SK-N-SH (cell line): ENCODE data around the gene RLBP1. TPM values are rescaled to one million over a fixed set of nuclear protein-coding genes. Genes with fewer than 3 reads are reported as not detected.
"Not testable (repeated sequence)": the region's sequence is repeated elsewhere in the genome, so short reads cannot be mapped to it uniquely, and the experiment has no call there.

ENCODE experiments used
- CTCF ChIA-PET: fragments of 300-600, 350-600 bp; formaldehyde crosslinking; extraction: SDS; loops from one replicate; lab custom pipeline; 2021; lab: Yijun Ruan, JAX
- POLR2A ChIA-PET: fragments of 350-600 bp; sonication (Branson Sonifier 250); formaldehyde crosslinking; extraction: SDS; loops from one replicate; lab custom pipeline; 2020; ENCODE audit warnings: antibody characterized with exemption, inconsistent platforms; lab: Yijun Ruan, JAX
- DNase-seq: peaks from one replicate; pipeline ENCODE4 v3.0.0; 2012
- H2AFZ ChIP-seq: fragments of 200-600 bp; sonication (generic); 2 replicates; pipeline ENCODE4 v1.8.1; 2016; ENCODE audit warnings: antibody characterized with exemption, mild to moderate bottlenecking, low read depth
- H3F3A ChIP-seq: fragments of 200-600 bp; sonication (generic); replicated peaks from 2 replicates; pipeline ENCODE3; 2016; ENCODE audit warnings: antibody characterized with exemption, mild to moderate bottlenecking; ENCODE audit not compliant: insufficient read depth
- H3K27ac ChIP-seq, 2 experiments: fragments of 200-500 bp in 1 of 2; fragments of 200-600 bp in 1 of 2; sonication (Bioruptor generic) in 1 of 2; sonication (generic), shearing (Covaris generic) in 1 of 2; 2 replicates each; pipeline versions ENCODE4 v1.5.1 to v1.6.1; 2014 to 2016; ENCODE audit warnings: low read depth in 2 of 2, inconsistent platforms in 1 of 2, low read length in 1 of 2, mild to moderate bottlenecking in 1 of 2, mixed read lengths in 1 of 2
- H3K27me3 ChIP-seq: fragments of 200-600 bp; sonication (generic), shearing (Covaris generic); 2 replicates; pipeline ENCODE4 v1.6.1; 2016; ENCODE audit warnings: mixed run types; ENCODE audit not compliant: insufficient read depth
- H3K36me3 ChIP-seq, 2 experiments: fragments of 200-500 bp in 1 of 2; fragments of 200-600 bp in 1 of 2; sonication (Bioruptor generic) in 1 of 2; sonication (generic) in 1 of 2; replicated peaks in 1 of 2; 2 replicates each; pipeline versions ENCODE3 to v1.5.1; 2014 to 2016; ENCODE audit warnings: low read length in 1 of 2, mild to moderate bottlenecking in 1 of 2; ENCODE audit not compliant: insufficient read depth in 2 of 2, control insufficient read depth in 1 of 2
- H3K4me1 ChIP-seq, 2 experiments: fragments of 200-500 bp in 1 of 2; fragments of 200-600 bp in 1 of 2; sonication (Bioruptor generic) in 1 of 2; sonication (generic), shearing (Covaris generic) in 1 of 2; 2 replicates each; pipeline versions ENCODE4 v1.5.1 to v1.6.1; 2014 to 2016; ENCODE audit warnings: low read depth in 1 of 2, low read length in 1 of 2, mixed run types in 1 of 2; ENCODE audit not compliant: insufficient read depth in 2 of 2, control insufficient read depth in 1 of 2
- H3K4me2 ChIP-seq: fragments of 200-600 bp; sonication (generic), shearing (Covaris generic); 2 replicates; pipeline ENCODE4 v1.6.1; 2017; ENCODE audit warnings: mixed run types
- H3K4me3 ChIP-seq, 2 experiments: fragments of 200-500 bp in 1 of 2; fragments of 200-600 bp in 1 of 2; sonication (Bioruptor generic) in 1 of 2; sonication (generic), shearing (Covaris generic) in 1 of 2; 2 replicates each; pipeline versions ENCODE4 v1.5.1 to v1.8.1; 2014 to 2016; ENCODE audit warnings: low read depth in 2 of 2, inconsistent platforms in 1 of 2, low read length in 1 of 2, mild to moderate bottlenecking in 1 of 2, mixed read lengths in 1 of 2, moderate library complexity in 1 of 2
- H3K79me2 ChIP-seq: fragments of 200-600 bp; sonication (generic); 2 replicates; pipeline ENCODE4 v1.8.1; 2017; ENCODE audit warnings: mild to moderate bottlenecking; ENCODE audit not compliant: insufficient read depth
- H3K9ac ChIP-seq: fragments of 200-600 bp; sonication (generic); 2 replicates; pipeline ENCODE4 v1.6.1; 2017; ENCODE audit warnings: mixed run types
- H3K9me2 ChIP-seq: fragments of 200-600 bp; sonication (generic); 2 replicates; pipeline ENCODE4 v1.6.1; 2017; ENCODE audit warnings: mixed run types
- H3K9me3 ChIP-seq: fragments of 200-600 bp; sonication (generic); 2 replicates; pipeline ENCODE4 v1.6.1; 2017; ENCODE audit warnings: mixed run types, mild to moderate bottlenecking, moderate library complexity
- H4K20me1 ChIP-seq: fragments of 200-600 bp; sonication (generic); 2 replicates; pipeline ENCODE4 v1.6.1; 2017; ENCODE audit warnings: mild to moderate bottlenecking, mixed run types; ENCODE audit not compliant: insufficient read depth
- EP300 ChIP-seq, 2 experiments: IDR thresholded peaks; 2 replicates each; pipeline versions ENCODE4 v1.4.0 to v1.6.1; 2012; ENCODE audit warnings: borderline replicate concordance in 1 of 2, low read depth in 1 of 2, low read length in 1 of 2
- FOXJ3 ChIP-seq: sonication (generic); formaldehyde crosslinking; IDR thresholded peaks from 2 replicates; pipeline ENCODE4 v1.5.1; 2020; ENCODE audit warnings: mild to moderate bottlenecking, missing genetic modification reagents
- FOXM1 ChIP-seq: IDR thresholded peaks from 2 replicates; pipeline ENCODE4 v1.4.0; 2012; ENCODE audit warnings: low read depth, mild to moderate bottlenecking
- GABPA ChIP-seq: IDR thresholded peaks from 2 replicates; pipeline ENCODE4 v1.4.0; 2012; ENCODE audit warnings: low read depth, mild to moderate bottlenecking
- GATA2 ChIP-seq: sonication (generic); formaldehyde crosslinking; IDR thresholded peaks from 2 replicates; pipeline ENCODE4 v1.5.0; 2020; ENCODE audit warnings: mild to moderate bottlenecking, missing genetic modification reagents
- JUND ChIP-seq: IDR thresholded peaks from 2 replicates; pipeline ENCODE4 v1.4.0; 2012
- MEF2A ChIP-seq: IDR thresholded peaks from 2 replicates; pipeline ENCODE4 v1.4.0; 2012; ENCODE audit warnings: low read depth, borderline replicate concordance
- NFIC ChIP-seq: IDR thresholded peaks from 2 replicates; pipeline ENCODE4 v1.4.0; 2012; ENCODE audit warnings: borderline replicate concordance
- POLR2AphosphoS5 ChIP-seq: IDR thresholded peaks from 2 replicates; pipeline ENCODE4 v1.6.1; 2012; ENCODE audit warnings: low read depth, low read length
- RFX5 ChIP-seq: IDR thresholded peaks from 2 replicates; pipeline ENCODE4 v1.6.1; 2012; ENCODE audit warnings: mild to moderate bottlenecking, improper control_type of control experiment, low read length
- RXRA ChIP-seq: IDR thresholded peaks from 2 replicates; pipeline ENCODE4 v1.4.0; 2012; ENCODE audit warnings: low read depth, mild to moderate bottlenecking, borderline replicate concordance
- SIN3A ChIP-seq: IDR thresholded peaks from 2 replicates; pipeline ENCODE4 v1.6.1; 2012; ENCODE audit warnings: low read depth, mild to moderate bottlenecking, low read length, moderate library complexity, borderline replicate concordance
- TEAD4 ChIP-seq: IDR thresholded peaks from 2 replicates; pipeline ENCODE4 v1.4.0; 2012; ENCODE audit warnings: mild to moderate bottlenecking, borderline replicate concordance; ENCODE audit not compliant: insufficient read depth
- YY1 ChIP-seq: IDR thresholded peaks from 2 replicates; pipeline ENCODE4 v1.4.0; 2012; ENCODE audit warnings: low read depth, mild to moderate bottlenecking
- WGBS: methylation state at CpG from one replicate; pipeline ENCODE4 v1.1.6; 2017; ENCODE audit warnings: low lambda C conversion rate; 5-methylcytosine and 5-hydroxymethylcytosine counted together
- polyA plus RNA-seq, 3 experiments: library from polyadenylated mRNA; depleted of rRNA; stranded (reverse); fragments of >200 nt; gene quantifications; 2 replicates each; pipeline ENCODE4 v1.2.3, GENCODE V29; 2012
- TF ChIP-seq, protein P1 (sequence below): fragments of 200-600 bp; sonication (generic); IDR thresholded peaks from 2 replicates; pipeline ENCODE4 v1.6.1; 2017; ENCODE audit warnings: antibody characterized with exemption, mild to moderate bottlenecking, moderate library complexity
- TF ChIP-seq, protein P2 (sequence below): IDR thresholded peaks from 2 replicates; pipeline ENCODE4 v1.6.1; 2012; ENCODE audit warnings: mild to moderate bottlenecking, low read depth, low read length, moderate library complexity
- TF ChIP-seq, protein P3 (sequence below): IDR thresholded peaks from 2 replicates; pipeline ENCODE4 v1.4.0; 2012; ENCODE audit warnings: low read depth
- TF ChIP-seq, protein P4 (sequence below): IDR thresholded peaks from 2 replicates; pipeline ENCODE4; 2012

RLBP1 gene
- not detected in 2 replicates for polyA plus RNA-seq (2012; rRNA removed)
- not detected in 2 replicates for polyA plus RNA-seq (2012; cell fraction: cytosol; rRNA removed)
- 0.11 TPM in 1 of 2 replicates, not detected in the other for polyA plus RNA-seq (2012; cell fraction: nucleus; rRNA removed)

DNA sequence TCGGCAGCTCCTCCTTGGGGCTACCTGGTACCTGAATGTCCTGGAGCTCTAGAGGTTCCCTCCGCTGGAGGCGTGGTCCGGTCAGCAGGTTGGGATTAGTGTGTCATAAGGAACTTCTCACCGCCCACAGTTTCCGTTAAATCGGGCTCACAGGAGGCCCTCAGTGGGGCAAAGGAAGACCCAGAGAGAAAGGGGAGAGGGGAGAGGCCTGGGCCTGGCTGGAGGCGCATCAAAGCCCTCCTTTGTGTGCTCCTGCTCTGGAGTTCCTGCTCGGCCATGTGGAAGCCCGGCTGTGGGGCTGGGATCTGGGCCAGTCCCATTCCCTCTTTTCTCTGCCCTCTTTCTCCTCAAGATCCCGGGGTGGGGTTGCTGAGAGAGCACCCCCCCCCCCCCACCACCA, at the start of gene RLBP1:
TSS of gene RLBP1 (minus strand) at position 37 of the 400 bp plus-strand sequence. CDS start 2,604 bp downstream, outside the sequence.
- Histone ChIP-seq H3K36me3 (no peaks in the 10 kb centered on the region), H3K4me1 (no peaks in the 10 kb centered on the region), H3K4me3 (no peak within 1 kb of the TSS), H3F3A (no peaks in the 10 kb centered on the region), H3K9me2 (no peaks in the 10 kb centered on the region), H3K9ac (no peak within 1 kb of the TSS), H3K27ac (no peak within 1 kb of the TSS), H3K79me2 (no peaks in the 10 kb centered on the region), H3K9me3 (no peaks in the 10 kb centered on the region), H3K4me2 (no peak within 1 kb of the TSS), H2AFZ (no peak within 1 kb of the TSS)
- POLR2A ChIA-PET, result no interaction called here
- CTCF ChIA-PET, result interaction anchor here (1.7 kb wide), 1 partner anchor 165 kb away, joined by 5 read pairs; no protein-coding TSS in a partner anchor
- DNase-seq, result no peak
- TF ChIP-seq FOXJ3 (CRISPR knock-in tag), result no peak
- no peak for TF ChIP-seq POLR2AphosphoS5
- no peak for TF ChIP-seq FOXM1
- no peak for TF ChIP-seq YY1
- no peak for TF ChIP-seq JUND
- no peak for TF ChIP-seq GATA2 (CRISPR knock-in tag)
- no peak for TF ChIP-seq TEAD4
- TF ChIP-seq RFX5, result no peak
- no peak for TF ChIP-seq MEF2A
- TF ChIP-seq GABPA, result no peak
- TF ChIP-seq, protein P1, sequence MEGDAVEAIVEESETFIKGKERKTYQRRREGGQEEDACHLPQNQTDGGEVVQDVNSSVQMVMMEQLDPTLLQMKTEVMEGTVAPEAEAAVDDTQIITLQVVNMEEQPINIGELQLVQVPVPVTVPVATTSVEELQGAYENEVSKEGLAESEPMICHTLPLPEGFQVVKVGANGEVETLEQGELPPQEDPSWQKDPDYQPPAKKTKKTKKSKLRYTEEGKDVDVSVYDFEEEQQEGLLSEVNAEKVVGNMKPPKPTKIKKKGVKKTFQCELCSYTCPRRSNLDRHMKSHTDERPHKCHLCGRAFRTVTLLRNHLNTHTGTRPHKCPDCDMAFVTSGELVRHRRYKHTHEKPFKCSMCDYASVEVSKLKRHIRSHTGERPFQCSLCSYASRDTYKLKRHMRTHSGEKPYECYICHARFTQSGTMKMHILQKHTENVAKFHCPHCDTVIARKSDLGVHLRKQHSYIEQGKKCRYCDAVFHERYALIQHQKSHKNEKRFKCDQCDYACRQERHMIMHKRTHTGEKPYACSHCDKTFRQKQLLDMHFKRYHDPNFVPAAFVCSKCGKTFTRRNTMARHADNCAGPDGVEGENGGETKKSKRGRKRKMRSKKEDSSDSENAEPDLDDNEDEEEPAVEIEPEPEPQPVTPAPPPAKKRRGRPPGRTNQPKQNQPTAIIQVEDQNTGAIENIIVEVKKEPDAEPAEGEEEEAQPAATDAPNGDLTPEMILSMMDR, result no peak
- TF ChIP-seq, protein P2, sequence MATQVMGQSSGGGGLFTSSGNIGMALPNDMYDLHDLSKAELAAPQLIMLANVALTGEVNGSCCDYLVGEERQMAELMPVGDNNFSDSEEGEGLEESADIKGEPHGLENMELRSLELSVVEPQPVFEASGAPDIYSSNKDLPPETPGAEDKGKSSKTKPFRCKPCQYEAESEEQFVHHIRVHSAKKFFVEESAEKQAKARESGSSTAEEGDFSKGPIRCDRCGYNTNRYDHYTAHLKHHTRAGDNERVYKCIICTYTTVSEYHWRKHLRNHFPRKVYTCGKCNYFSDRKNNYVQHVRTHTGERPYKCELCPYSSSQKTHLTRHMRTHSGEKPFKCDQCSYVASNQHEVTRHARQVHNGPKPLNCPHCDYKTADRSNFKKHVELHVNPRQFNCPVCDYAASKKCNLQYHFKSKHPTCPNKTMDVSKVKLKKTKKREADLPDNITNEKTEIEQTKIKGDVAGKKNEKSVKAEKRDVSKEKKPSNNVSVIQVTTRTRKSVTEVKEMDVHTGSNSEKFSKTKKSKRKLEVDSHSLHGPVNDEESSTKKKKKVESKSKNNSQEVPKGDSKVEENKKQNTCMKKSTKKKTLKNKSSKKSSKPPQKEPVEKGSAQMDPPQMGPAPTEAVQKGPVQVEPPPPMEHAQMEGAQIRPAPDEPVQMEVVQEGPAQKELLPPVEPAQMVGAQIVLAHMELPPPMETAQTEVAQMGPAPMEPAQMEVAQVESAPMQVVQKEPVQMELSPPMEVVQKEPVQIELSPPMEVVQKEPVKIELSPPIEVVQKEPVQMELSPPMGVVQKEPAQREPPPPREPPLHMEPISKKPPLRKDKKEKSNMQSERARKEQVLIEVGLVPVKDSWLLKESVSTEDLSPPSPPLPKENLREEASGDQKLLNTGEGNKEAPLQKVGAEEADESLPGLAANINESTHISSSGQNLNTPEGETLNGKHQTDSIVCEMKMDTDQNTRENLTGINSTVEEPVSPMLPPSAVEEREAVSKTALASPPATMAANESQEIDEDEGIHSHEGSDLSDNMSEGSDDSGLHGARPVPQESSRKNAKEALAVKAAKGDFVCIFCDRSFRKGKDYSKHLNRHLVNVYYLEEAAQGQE, result no peak
- TF ChIP-seq, protein P3, sequence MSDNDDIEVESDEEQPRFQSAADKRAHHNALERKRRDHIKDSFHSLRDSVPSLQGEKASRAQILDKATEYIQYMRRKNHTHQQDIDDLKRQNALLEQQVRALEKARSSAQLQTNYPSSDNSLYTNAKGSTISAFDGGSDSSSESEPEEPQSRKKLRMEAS, result no peak
- TF ChIP-seq, protein P4, sequence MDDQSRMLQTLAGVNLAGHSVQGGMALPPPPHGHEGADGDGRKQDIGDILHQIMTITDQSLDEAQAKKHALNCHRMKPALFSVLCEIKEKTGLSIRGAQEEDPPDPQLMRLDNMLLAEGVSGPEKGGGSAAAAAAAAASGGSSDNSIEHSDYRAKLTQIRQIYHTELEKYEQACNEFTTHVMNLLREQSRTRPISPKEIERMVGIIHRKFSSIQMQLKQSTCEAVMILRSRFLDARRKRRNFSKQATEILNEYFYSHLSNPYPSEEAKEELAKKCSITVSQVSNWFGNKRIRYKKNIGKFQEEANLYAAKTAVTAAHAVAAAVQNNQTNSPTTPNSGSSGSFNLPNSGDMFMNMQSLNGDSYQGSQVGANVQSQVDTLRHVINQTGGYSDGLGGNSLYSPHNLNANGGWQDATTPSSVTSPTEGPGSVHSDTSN, result no peak
- no peak for TF ChIP-seq EP300 (IDR thresholded peaks at IDR 0.05; ENCODE audit: borderline replicate concordance in 1 of 2, low read depth in 1 of 2, low read length in 1 of 2)
- TF ChIP-seq SIN3A, result no peak
- TF ChIP-seq NFIC, result no peak
- TF ChIP-seq RXRA, result no peak
- TF ChIP-seq, all 33 proteins: peak for 0
- WGBS, result 75% methylated on average over 8 of the region's 11 CpGs
- Histone ChIP-seq H3K27me3 (no peaks in the 10 kb centered on the region; the same call in 1 of the 2 replicates), H4K20me1 (no peaks in the 10 kb centered on the region)

DNA sequence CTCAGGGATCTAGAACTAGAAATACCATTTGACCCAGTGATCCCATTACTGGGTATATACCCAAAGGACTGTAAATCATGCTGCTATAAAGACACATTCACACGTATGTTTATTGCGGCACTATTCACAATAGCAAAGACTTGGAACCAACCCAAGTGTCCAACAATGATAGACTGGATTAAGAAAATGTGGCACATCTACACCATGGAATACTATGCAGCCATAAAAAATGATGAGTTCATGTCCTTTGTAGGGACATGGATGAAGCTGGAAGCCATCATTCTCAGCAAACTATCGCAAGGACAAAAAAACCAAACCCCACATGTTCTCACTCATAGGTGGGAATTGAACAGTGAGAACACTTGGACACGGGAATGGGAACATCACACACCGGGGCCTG, 28.8 kb upstream of the RLBP1 start:
- H3F3A ChIP-seq, H3K9me3 ChIP-seq, H3K4me1 ChIP-seq, DNase-seq, H4K20me1 ChIP-seq, H3K27me3 ChIP-seq, POLR2A ChIA-PET, H3K9ac ChIP-seq, H2AFZ ChIP-seq, H3K27ac ChIP-seq, H3K9me2 ChIP-seq, H3K4me3 ChIP-seq, H3K4me2 ChIP-seq: not testable (repeated sequence)
- 94% methylated on average over 5 of the region's 5 CpGs for WGBS
- Histone ChIP-seq H3K79me2 (peaks cover 25% of the 10 kb centered on the region), H3K36me3 (peaks cover 32 to 35% of the 10 kb centered on the region in 2 experiments)
- CTCF ChIA-PET, result interaction anchor here (0.9 to 2.2 kb wide), 2 partner anchors 43 to 73 kb away, joined by 3 to 8 read pairs; no protein-coding TSS in a partner anchor
